Liver (tissue), 3 donors: Measurements from ENCODE around the gene KCND2.

Experiments used
- CTCF ChIP-seq: fragments of 150-350 bp; IDR thresholded peaks from 2 replicates; pipeline ENCODE4 v1.5.1; 2017; ENCODE audit warnings: improper control_type of control experiment, low read depth, low read length; ENCODE audit not compliant: missing input control
- GABPA ChIP-seq, 2 donors: IDR thresholded peaks in 1 of 2; conservative IDR thresholded peaks in 1 of 2; 2 replicates each; pipeline ENCODE4 v1.6.1; 2016; ENCODE audit warnings: antibody characterized with exemption in 2 of 2, mild to moderate bottlenecking in 1 of 2, moderate library complexity in 1 of 2
- JUND ChIP-seq, 2 donors: IDR thresholded peaks; 2 replicates each; pipeline ENCODE4 v1.6.1; 2016; ENCODE audit warnings: antibody characterized with exemption in 2 of 2
- RAD21 ChIP-seq, 2 donors: IDR thresholded peaks; 2 replicates each; pipeline ENCODE4 v1.6.1; 2016; ENCODE audit warnings: antibody characterized with exemption in 2 of 2, mild to moderate bottlenecking in 2 of 2
- REST ChIP-seq: IDR thresholded peaks from 2 replicates; pipeline ENCODE4 v1.6.1; 2016; ENCODE audit warnings: antibody characterized with exemption, mild to moderate bottlenecking
- RXRA ChIP-seq, 2 donors: IDR thresholded peaks; 2 replicates each; pipeline ENCODE4 v1.6.1; 2017 to 2018; ENCODE audit warnings: antibody characterized with exemption in 2 of 2, mild to moderate bottlenecking in 1 of 2
- SP1 ChIP-seq: IDR thresholded peaks from 2 replicates; pipeline ENCODE4 v1.6.1; 2018; ENCODE audit warnings: antibody characterized with exemption, mild to moderate bottlenecking
- TAF1 ChIP-seq: conservative IDR thresholded peaks from 2 replicates; pipeline ENCODE4 v1.6.1; 2016; ENCODE audit warnings: antibody characterized with exemption, mild to moderate bottlenecking
- donor health status: healthy.
- donor health status: healthy.

- TF ChIP-seq RXRA (IDR thresholded peaks at IDR 0.05) (no peak), GABPA (IDR thresholded peaks at IDR 0.05 in 1 of 2, conservative IDR thresholded peaks at IDR 0.05 in 1 of 2) (no peak), TAF1 (no peak), CTCF (no peak), JUND (IDR thresholded peaks at IDR 0.05) (no peak), REST (no peak), SP1 (no peak), RAD21 (IDR thresholded peaks at IDR 0.05) (no peak)
Measured at GRCh38 chr7:120588416-120588815, 315.4 kb downstream of the KCND2 start.
